ENCODE data around the gene NR3C2.
"Not testable (repeated sequence)": the region's sequence is repeated elsewhere in the genome, so short reads cannot be mapped to it uniquely, and the experiment has no call there.

The NR3C2 gene

DNA sequence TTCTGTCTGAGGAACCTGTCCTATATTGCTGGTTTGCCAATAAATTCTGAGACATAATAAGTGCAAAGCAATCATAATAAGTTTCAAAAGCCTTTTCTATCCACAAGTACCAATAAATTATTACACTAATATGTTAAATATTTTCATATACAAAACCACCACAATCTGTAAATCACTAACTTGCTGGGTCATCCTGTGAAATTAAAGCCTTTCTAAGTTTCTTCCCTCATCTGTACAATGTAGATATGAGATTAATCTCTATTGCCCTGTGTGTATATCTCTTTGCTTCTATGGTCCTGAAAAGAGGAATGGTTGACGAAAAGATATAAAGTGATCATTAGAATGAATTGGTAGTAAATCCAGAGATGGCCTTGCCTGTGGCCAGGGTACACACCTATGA, 231.6 kb downstream of the NR3C2 start:
- no peak for DNase-seq

GRCh38 chr4:148207068-148207467, 235.1 kb downstream of the NR3C2 start:
- DNase-seq: no peak

GRCh38 chr4:148205476-148205875, 236.7 kb downstream of the NR3C2 start:
- DNase-seq: no peak

GRCh38 chr4:148204892-148205291, 237.3 kb downstream of the NR3C2 start:
- DNase-seq: no peak

- DNase-seq: no peak
Measured at GRCh38 chr4:148204171-148204570, 238.0 kb downstream of the NR3C2 start.

- no peak for DNase-seq
Measured at GRCh38 chr4:148203056-148203898, 238.9 kb downstream of the NR3C2 start.

- no peak for DNase-seq
Measured at GRCh38 chr4:148200960-148201359, 241.3 kb downstream of the NR3C2 start.

GRCh38 chr4:148196164-148196563, 246.1 kb downstream of the NR3C2 start:
- DNase-seq: no peak

DNA sequence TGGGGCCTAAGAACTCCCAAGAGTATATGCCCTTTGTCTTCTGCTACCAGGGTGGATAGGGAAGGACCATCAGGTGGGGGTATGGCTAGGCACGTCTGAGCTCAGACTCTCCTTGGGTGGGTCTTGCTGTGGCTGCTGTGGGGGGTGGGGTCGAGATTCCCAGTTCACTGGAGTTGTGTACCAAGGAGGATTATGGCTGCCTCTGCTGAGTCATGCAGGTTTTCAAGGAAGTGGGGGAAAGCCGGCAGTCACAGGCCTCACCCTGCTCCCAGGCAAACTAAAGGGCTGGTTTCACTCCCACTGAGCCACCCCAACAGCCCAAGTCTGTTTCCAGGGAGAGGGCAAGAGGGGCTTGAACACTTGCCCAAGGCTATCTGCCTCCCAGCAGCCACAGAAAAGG, 249.7 kb downstream of the NR3C2 start:
- no peak for DNase-seq

- DNase-seq: not testable (repeated sequence)
Measured at GRCh38 chr4:148187454-148188222, 254.6 kb downstream of the NR3C2 start.

DNA sequence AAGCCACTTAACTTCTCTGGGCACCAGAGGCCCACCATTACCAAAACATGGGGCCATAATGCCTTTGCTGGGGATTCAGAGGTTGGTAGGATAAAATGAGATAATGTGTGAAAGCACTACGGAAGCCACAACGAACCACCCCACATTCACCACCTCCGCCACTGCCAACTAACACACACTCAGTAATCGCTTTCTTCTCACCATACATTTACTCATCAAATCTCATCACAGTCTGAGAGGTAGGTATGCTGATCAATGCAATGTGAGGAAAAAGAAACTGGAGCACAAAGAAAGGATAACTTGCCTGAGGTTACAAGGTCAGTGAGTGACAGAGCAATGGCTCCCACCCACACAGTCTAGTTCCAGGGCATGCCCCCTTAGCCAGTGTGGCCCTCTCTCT, 257.3 kb downstream of the NR3C2 start:
- no peak for DNase-seq

DNA sequence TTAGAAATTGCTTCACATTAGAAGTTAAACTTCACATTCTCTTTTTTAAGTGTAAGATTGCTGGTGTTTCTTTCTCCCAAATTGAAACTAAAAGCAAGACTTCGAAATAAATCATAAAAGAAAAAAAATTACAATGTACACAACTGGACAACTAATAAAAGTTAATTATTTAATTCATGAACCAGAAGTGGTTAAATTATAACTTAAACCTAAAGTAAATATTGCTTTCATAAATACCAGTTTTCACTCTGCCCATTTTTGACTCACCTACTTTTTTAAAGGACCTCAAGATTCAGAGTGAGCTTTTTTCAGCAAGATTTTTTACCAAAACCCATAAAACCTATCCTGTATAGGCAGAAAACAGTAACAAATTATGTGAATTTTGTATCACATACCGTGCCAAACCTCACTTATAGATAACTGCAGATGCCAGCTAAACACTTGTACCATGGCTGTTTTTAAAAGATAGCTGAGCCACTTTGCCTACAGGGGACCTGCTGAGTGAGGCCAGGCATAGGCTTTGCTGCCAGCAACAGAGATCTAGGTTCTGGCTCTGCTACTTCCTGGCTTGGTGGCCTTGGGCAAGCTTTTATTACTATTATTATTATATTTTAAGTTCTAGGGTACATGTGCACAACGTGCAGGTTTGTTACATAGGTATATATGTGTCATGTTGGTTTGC, 259.8 kb downstream of the NR3C2 start:
- DNase-seq: no peak

DNA sequence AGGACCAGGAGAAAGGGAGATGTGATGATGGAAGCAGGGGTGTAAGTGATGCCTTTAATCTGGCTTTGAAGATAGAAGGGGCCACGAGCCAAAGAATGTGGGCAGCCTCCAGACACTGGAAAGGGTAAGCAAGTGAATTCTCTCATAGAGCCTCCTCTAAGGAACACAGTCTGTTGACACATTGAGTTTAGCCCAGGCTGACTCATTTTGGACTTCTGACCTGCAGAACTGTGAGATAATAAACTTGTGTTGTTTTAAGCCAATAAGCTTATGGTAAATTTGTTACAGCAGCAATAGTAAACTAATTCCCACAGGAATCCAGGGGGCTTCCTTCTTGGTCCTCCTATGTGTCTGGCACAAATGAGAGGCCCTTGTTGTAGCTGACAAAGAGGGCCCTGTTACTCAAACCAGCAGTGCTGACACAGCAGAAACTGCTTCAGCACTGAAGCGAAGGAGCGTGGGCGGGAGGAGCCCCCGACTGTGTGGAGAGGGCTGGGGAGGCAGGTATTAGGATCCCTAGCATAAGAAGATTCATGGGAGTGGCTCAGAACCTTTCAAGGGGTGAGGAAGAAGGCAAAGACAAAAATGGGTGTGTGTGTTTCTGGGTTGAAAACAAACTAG, 268.7 kb downstream of the NR3C2 start:
- no peak for DNase-seq

DNA sequence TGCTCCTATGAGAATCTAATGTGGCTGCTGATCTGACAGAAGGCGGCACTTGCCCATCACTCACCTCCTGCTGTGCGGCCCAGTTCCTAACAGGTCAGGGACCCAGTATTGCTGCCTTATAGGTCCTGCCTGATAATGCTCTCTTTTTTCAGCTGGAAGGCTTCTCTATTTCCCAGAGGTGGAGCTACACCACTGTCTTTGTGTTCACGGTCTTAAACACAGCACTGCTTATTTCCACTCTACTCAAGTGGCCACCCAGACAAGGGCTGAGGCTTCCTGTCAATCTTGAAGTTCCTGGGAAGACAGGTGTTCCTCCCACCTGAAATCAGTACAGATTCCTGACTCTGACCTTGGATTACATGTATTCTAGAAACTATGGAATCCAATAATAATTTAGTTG, 270.6 kb downstream of the NR3C2 start:
- no peak for DNase-seq

DNA sequence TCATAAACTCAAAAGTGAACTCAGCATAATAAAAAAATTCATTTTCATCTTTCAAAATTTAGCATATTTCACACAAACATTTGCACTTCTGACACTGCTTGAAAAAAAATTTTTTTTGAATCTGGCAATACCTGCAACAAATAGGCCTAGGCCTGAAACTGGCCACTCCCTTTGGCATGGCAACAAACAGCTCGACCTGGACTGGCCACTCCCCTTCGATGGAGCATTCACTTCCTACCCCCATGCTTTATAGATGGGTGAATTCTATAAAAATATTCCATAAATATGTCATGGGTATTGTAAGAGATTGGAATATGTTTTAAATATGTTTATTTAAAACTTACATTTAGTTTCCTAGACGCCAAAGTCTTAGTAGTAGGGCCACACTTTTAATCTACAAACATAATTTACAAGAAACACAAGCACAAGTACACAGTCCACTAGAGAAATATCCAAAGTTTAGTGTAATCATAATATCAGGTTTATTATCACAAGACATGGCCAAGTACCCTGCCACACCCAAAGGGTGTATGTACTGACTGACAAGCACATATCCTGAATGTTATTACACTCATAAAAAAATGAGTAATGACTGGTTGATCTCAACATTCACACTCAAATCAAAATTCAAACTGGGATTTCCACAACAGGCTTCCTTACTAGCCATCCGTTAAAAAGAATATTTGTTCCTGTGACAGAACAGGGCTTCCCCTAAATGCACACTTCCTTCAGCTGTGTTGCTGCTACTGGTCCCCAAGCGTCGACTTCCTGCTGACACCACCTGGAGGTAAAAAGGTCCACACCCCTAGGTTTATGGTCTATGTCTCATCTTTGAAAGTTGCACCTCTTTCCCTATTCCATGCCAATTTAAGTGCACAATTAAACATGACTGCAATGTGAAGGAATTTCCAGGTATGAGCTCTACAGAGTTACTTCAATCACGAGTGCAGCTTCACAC, 271.5 kb downstream of the NR3C2 start:
- no peak for DNase-seq

GRCh38 chr4:148166132-148166591, 276.1 kb downstream of the NR3C2 start:
- DNase-seq: no peak

- no peak for DNase-seq
Measured at GRCh38 chr4:148164557-148164956, 277.7 kb downstream of the NR3C2 start.

DNA sequence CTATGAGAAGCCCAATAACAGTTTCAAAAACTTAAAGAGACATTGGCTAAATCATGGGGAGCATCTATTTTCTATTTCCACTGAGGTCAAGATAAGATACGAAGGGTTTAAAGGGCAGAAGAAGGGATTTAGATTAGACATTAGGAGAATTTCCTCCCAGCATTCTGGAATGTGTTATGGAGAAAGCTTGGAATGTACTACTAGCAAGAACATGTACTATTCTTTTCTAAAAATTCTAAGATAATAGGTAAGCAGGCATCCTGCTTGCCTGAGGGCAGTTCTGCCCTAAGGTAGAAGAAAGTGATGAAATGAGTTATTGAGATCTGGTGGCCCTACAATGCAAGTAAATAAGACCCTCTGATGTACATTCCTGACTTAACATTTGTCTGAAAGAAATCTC, 279.2 kb downstream of the NR3C2 start:
- no peak for DNase-seq

DNA sequence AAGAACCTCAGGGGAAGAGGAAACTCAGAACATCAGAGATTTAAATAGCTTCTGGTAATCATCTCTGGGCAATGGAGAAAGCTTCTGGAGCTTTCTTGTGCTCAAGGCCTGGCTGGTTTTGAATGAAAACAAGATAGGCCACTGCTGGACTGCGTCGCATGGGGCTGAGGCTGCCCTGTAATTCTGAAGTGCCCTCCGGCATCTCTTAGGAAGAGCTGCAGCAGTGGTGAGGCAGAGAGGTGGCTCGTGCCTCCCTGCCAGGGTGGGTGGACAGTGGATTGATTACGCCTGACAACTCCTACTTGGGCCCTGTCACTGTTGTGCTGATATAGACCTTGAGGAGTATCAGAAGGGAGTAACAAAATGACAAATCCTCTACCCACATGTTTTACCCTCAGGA, 279.7 kb downstream of the NR3C2 start:
- DNase-seq: no peak

GRCh38 chr4:148161601-148162000, 280.6 kb downstream of the NR3C2 start:
- no peak for DNase-seq

DNA sequence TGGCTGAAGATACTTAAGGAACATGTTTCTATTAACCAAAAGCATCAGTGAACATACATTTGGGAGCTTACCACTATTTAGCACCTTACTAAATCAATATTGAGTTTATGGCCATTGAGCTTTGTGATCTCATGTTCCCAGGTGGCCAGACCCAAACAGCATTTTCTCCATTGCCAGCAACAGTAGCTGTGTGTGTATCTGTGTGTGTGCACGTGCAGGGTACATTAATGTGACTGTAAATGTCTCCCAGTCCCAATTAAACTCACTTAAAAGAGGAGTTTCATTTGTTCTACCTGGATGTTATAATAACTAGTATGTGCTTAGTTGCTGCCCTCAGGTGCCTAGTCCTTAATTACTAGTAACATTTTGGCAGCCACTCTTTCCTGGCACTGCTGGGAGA, 282.4 kb downstream of the NR3C2 start:
- no peak for DNase-seq

DNA sequence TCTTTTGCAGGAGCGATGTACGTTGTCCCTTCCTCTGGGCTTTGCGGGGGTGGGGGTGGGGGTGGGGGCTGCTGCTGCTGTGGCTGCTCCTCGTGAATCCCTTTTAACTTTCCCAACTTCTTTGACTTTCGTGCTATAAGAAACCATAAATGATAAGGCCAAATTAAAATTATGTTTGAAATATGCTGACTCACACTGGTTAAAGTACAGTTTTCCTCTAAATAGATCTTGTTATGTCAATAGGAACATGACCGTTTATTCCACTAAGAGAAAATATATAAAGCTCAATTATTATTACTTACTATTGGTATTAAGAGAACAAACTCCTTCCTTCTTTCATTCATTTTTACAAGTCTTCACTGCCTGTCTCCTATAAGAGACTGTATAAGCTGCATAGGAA, 287.4 kb downstream of the NR3C2 start:
- DNase-seq: no peak

Measured in effector CD4-positive, alpha-beta T cell (primary cell).